Measurements from ENCODE around the gene CYP24A1. TPM values are rescaled to one million over a fixed set of nuclear protein-coding genes. Genes with fewer than 3 reads are reported as not detected.
A peak's percentile ranks its signal among the peaks of the same experiment; 100 is the strongest.

CYP24A1 gene
- total RNA-seq, 1 donor from 2014 or later = 6.6 TPM

DNA sequence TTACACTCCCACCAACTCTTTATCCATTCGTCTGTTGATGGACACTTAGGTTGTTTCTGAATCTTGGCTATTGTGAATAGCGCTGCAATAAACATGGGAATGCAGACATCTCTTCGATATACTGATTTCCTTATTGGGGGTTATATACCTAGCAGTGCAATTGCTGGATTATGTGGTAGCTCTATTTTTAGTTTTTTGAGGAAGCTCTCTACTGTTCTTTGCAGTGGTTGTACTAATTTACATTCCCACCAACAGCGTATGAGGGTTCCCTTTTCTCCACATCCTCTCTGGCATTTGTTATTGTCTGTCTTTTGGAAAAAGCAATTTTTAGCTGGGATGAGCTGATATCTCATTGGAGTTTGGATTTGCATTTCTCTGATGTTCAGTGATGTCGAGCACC is 29.5 kb upstream of the CYP24A1 start:
- no peak for DNase-seq (ENCODE audit: low read depth)

DNA sequence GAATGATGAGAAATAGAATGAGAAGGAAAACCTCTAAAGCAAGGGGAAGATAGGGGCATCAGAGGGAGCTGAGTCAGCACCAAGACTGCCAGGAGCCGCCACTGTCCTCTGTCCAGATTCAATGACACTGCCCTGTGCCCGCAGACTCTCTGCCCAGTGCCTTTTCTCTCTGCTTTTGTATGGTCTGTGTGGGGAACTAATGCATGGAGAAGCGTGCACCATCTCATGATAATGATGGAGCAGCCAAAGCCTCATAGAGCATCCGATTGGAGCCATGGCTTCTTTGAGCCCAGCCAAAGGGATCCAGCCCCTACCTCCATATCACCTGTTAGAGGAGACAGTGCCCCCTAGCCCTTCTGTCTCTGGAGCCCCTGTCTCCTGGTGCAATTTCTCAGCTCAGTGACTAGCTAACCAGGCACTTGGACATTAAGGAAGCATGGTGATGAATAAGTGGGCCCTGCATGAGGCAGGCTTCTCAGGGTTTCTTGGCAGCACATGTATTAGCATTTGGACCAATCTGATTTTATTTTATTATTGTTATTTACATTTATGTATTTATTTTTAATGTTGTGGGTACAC is 27.6 kb upstream of the CYP24A1 start:
- no peak for DNase-seq (ENCODE audit: low read depth)

GRCh38 chr20:54200487-54201267 is 26.9 kb upstream of the CYP24A1 start:
- no peak for DNase-seq (ENCODE audit: low read depth)

GRCh38 chr20:54199721-54200176 is 26.0 kb upstream of the CYP24A1 start:
- peak; percentile 74 for DNase-seq (ENCODE audit: low read depth)

- no peak for DNase-seq (ENCODE audit: low read depth)
Observed at GRCh38 chr20:54199283-54199682, 25.5 kb upstream of the CYP24A1 start.

GRCh38 chr20:54197621-54198604 is 24.1 kb upstream of the CYP24A1 start:
- DNase-seq (ENCODE audit: low read depth) = peak; percentile 77

GRCh38 chr20:54195483-54196472 is 22.0 kb upstream of the CYP24A1 start:
- no peak for DNase-seq (ENCODE audit: low read depth)

- peak; percentile 81 for DNase-seq (ENCODE audit: low read depth)
Observed at GRCh38 chr20:54194724-54195438, 21.1 kb upstream of the CYP24A1 start.

GRCh38 chr20:54193817-54194216 is 20.0 kb upstream of the CYP24A1 start:
- DNase-seq (ENCODE audit: low read depth) = no peak

DNA sequence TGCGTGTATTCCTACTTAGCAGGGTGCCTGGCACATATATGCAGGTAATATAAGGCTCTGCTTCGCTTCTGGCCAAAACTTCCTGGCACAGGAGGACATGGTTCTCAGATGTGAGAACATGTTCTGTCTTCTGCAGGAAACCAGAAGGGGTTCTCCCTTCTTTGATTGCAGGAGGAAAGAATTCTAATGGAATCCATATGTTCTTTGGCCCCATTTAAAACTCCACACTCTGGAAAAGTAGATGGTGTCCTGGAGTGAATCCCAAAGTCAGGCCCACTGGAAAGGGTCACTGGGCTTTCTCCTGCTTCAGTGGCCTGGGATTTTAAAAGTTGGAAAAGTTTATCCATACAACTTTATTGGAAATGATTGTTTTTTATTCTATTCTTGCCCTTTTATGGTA is 16.4 kb upstream of the CYP24A1 start:
- no peak for DNase-seq (ENCODE audit: low read depth)

DNA sequence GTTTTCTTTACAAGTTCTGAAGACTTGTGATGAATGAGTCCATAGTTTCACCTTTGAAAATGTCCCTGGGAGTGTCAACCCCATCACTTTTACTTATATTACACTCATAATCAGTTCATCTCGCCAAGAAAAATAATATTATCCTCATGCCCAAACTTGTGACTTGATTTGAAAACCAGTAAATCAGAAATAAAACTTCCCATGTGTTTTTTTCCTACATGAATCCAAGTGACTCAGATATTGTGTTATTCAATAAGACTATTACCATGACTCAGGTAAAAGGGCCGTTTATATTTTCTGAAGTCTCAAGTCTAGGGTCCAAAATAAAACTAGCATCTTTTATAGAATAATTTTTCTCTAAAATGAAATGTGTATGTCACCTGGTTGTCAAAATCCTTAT is 15.8 kb upstream of the CYP24A1 start:
- DNase-seq (ENCODE audit: low read depth) = no peak

- DNase-seq (ENCODE audit: low read depth) = no peak
Observed at GRCh38 chr20:54188132-54188849, 14.5 kb upstream of the CYP24A1 start.

- DNase-seq (ENCODE audit: low read depth) = no peak
Observed at GRCh38 chr20:54184904-54185626, 11.3 kb upstream of the CYP24A1 start.

DNA sequence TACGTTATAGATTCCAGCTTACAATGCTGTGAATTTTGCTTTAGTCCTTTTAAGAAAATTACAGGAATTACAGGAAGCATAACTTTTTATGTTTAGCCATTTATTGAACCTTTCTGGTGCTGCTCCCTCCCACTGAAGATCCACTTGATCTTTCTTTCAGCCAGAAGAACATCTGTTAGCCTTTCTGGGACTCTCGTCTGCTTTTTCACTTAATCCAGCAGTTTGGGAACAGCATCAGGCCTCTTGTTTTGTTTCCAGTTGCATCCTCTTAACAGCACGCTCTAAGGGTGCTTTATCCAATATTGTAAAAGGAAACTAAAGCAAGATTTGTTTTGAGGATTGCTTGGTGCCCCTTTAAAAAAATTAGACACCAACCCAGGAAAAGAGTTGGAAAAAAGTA is 10.3 kb upstream of the CYP24A1 start:
- DNase-seq (ENCODE audit: low read depth) = no peak

DNA sequence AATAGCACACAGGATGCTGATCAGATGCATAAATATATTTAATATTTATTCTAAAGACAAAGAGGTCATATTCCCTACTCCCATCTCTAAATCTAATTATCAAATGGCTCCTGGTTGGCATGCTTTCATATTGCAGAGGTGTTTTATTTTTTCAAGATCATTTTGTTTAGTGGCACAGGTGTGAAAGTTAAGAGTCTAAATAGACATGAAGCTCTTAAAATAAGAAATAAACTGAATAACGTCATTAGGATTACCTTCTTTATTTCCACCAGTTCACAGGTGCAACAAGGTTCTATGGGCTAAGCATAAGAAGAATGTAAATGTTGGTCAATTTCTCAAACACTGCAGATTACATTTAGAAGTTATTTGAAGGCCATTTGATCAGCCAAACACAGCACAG is 7.1 kb upstream of the CYP24A1 start:
- DNase-seq (ENCODE audit: low read depth) = no peak

DNA sequence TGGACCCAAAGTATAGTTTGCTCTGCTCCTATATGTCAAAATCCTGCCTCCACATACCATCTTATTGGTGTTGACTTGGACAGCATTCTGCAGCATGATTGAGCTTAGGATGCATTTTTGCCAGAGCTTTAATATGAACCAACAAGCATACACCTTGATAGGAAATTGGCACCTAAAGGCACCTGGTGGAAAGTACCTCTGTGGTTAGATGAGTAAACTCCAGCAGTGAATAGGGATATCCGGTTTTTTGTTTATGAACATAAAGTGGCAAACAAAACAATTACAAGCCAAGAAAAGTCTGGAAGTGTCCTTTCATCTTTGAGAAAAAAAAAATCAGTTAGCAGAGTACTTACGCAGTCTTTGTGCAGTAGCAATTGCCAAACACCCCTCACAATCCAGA is 6.2 kb upstream of the CYP24A1 start:
- DNase-seq (ENCODE audit: low read depth) = no peak

DNA sequence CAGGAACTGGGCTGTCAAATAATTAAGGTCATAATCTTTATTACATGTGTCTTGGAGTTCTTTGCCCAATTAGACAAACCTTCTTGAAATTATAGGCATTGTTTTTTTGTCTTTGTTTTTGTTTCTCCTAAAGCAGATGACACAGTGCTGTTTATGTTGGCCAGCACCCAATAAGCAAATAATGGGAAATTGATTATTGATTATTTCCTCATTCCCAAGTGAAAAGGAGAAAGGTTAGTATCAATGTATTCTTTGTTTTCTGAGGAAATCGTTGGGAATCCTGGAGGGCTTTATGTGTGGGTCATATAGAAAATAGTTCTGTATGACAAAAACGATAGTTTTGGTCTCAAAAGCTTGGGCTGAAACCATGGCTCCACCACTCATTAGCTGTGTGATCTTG is 4.5 kb upstream of the CYP24A1 start:
- no peak for DNase-seq (ENCODE audit: low read depth)

DNA sequence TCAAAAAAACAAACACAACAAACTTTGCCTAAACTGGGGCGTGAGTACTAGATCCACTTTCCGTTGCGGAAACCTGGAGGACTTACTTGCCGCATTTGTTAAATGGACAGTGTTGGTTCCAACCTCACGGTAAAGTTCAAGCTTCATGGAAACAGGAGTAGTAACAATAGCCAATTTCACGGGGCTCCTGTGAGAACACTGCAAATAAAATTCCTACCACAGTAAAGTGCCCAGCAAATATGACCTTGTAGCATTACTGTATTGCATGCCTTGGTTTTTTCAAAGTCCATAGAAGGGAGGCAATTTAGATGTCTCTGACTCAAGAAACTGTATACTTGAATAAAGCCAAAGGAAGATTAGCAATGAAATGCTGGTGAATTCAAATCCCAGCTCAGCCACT is 3.6 kb upstream of the CYP24A1 start:
- no peak for DNase-seq (ENCODE audit: low read depth)

DNA sequence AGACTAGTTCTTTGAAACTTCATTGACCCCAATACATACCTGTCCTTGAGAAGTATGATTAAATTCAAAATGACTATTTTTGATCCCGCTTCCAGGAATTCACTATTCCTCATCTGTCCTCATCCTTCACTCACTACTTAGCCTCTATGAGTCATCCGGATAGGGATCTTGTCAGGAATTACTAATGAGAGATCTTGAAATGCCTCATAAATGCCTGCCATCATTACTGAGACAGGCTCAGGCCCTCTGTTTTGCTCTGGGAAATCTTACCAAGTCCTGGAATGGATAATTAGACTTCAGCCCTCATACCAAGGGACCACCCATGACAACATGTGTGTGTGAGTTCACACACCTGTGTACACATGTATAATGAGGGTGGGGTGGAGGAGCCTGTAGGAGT is 2.8 kb upstream of the CYP24A1 start:
- peak; percentile 76 for DNase-seq (ENCODE audit: low read depth)
